GM12878 (cell line): ENCODE measurements around the gene SNAP47. TPM values are rescaled to one million over a fixed set of nuclear protein-coding genes. Genes with fewer than 3 reads are reported as not detected.

Source experiments
- ATAC-seq: fragments of 200-7000 bp; cut with Tn5 transposase; 3 replicates; pipeline ENCODE4 v1.9.1; 2020; ENCODE audit warnings: mild to moderate bottlenecking, moderate library complexity
- BruUV-seq: library from RNA; stranded (reverse); fragments of 400-500 nt; replicated peaks from 2 replicates; lab custom pipeline; 2021; lab: Mats Ljungman, UMichigan
- CTCF ChIA-PET: fragments of 300-600 bp; sonication (Branson Sonifier 250); formaldehyde crosslinking; extraction: SDS; loops from one replicate; lab custom pipeline; 2021; ENCODE audit warnings: inconsistent platforms; lab: Yijun Ruan, JAX
- POLR2A ChIA-PET: fragments of 350-600 bp; formaldehyde crosslinking; extraction: SDS; loops from one replicate; lab custom pipeline; 2021; ENCODE audit warnings: inconsistent platforms; lab: Charles Lee
- RAD21 ChIA-PET: fragments of 300-600 bp; sonication (Branson Sonifier 250); formaldehyde crosslinking; loops from one replicate; lab custom pipeline; 2023; ENCODE audit warnings: antibody characterized with exemption; ENCODE audit not compliant: unreplicated experiment; lab: Charles Lee
- SMC1A ChIA-PET: fragments of 300-600 bp; sonication (Branson Sonifier 250); formaldehyde crosslinking; loops from one replicate; lab custom pipeline; 2023; ENCODE audit not compliant: unreplicated experiment, uncharacterized antibody; lab: Charles Lee
- DNase-seq: peaks from one replicate; pipeline ENCODE4 v3.0.0-alpha.2; 2011; ENCODE audit warnings: low read depth, low spot score
- FAIRE-seq: peaks from 3 replicates; lab custom pipeline; 2011; peaks lifted over from hg19 to GRCh38; lab: Jason Lieb, UNC
- H2AFZ ChIP-seq: 2 replicates; pipeline ENCODE4 v1.6.0; 2011; ENCODE audit warnings: low read depth, low read length, control low read depth; ENCODE audit not compliant: control insufficient read depth
- H3K27ac ChIP-seq: 2 replicates; pipeline ENCODE4 v1.5.1; 2011; ENCODE audit warnings: control low read depth; ENCODE audit not compliant: control insufficient read depth, insufficient read depth
- H3K27me3 ChIP-seq, 2 experiments: replicated peaks in 1 of 2; 2 replicates each; pipeline versions ENCODE4 v1.6.0 to v1.6.1; 2011; ENCODE audit warnings: low read length in 1 of 2; ENCODE audit not compliant: control insufficient read depth in 2 of 2, insufficient read depth in 2 of 2
- H3K36me3 ChIP-seq, 2 experiments: 2 replicates each; pipeline ENCODE4 v1.5.1; 2011; ENCODE audit warnings: low read length in 1 of 2; ENCODE audit not compliant: control insufficient read depth in 2 of 2, insufficient read depth in 2 of 2
- H3K4me1 ChIP-seq: 2 replicates; pipeline ENCODE4 v1.6.1; 2011; ENCODE audit warnings: mild to moderate bottlenecking, low read length, moderate library complexity, mixed read lengths; ENCODE audit not compliant: control insufficient read depth, insufficient read depth
- H3K4me2 ChIP-seq: 2 replicates; pipeline ENCODE4 v1.6.0; 2011; ENCODE audit warnings: control low read depth; ENCODE audit not compliant: control insufficient read depth, insufficient read depth
- H3K4me3 ChIP-seq: fragments of 200-600 bp; sonication (generic); 2 replicates; pipeline ENCODE4 v1.5.1; 2016
- H3K79me2 ChIP-seq: 2 replicates; pipeline ENCODE4 v1.6.0; 2011; ENCODE audit warnings: low read length; ENCODE audit not compliant: control insufficient read depth, insufficient read depth
- H3K9ac ChIP-seq: 2 replicates; pipeline ENCODE4 v1.8.0; 2011; ENCODE audit warnings: low read length, control low read depth, mixed read lengths; ENCODE audit not compliant: control insufficient read depth, insufficient read depth
- H3K9me3 ChIP-seq: replicated peaks from 3 replicates; pipeline ENCODE4 v1.5.1; 2011; ENCODE audit warnings: mild to moderate bottlenecking, low read length; ENCODE audit not compliant: control insufficient read depth, insufficient read depth
- H4K20me1 ChIP-seq: 2 replicates; pipeline ENCODE4 v1.6.0; 2011; ENCODE audit not compliant: control insufficient read depth, insufficient read depth
- CBX5 ChIP-seq: sonication (generic); IDR thresholded peaks from 2 replicates; pipeline ENCODE4 v1.6.1; 2016; ENCODE audit warnings: low read depth, moderate library complexity, mild to moderate bottlenecking, inconsistent platforms
- CREB1 ChIP-seq: IDR thresholded peaks from 2 replicates; pipeline ENCODE4 v1.6.1; 2012; ENCODE audit warnings: low read depth, mild to moderate bottlenecking, inconsistent platforms
- HCFC1 ChIP-seq: fragments of 150-350 bp; IDR thresholded peaks from 2 replicates; pipeline ENCODE4 v1.6.1; 2014; ENCODE audit warnings: low read length
- HDAC2 ChIP-seq: fragments of 200-600 bp; sonication (generic); IDR thresholded peaks from 2 replicates; pipeline ENCODE4 v1.6.1; 2017
- MTA3 ChIP-seq: IDR thresholded peaks from 2 replicates; pipeline ENCODE4 v1.6.1; 2012; ENCODE audit warnings: low read length, inconsistent platforms, borderline replicate concordance
- POU2F2 ChIP-seq: IDR thresholded peaks from 3 replicates; pipeline ENCODE4 v1.6.1; 2011; ENCODE audit warnings: low read depth, mild to moderate bottlenecking, low read length, borderline replicate concordance
- ZNF384 ChIP-seq: IDR thresholded peaks from 2 replicates; pipeline ENCODE4 v1.6.1; 2012; ENCODE audit warnings: low read depth, mild to moderate bottlenecking, low read length, improper control_type of control experiment, borderline replicate concordance
- WGBS: methylation state at CpG from one replicate; pipeline ENCODE4 v1.1.6; 2016; ENCODE audit warnings: low lambda C conversion rate; ENCODE audit not compliant: insufficient replicate concordance, insufficient coverage; ENCODE audit errors: missing lambda C conversion rate; 5-methylcytosine and 5-hydroxymethylcytosine counted together
- in situ Hi-C: fragments of 300-500 bp; cut with MboI; formaldehyde crosslinking; loops from 9 replicates; pipeline ENCODE4 v1.14.3; 2018; ENCODE audit warnings: mixed read lengths
- intact Hi-C: fragments of 100-400 bp; cut with micrococcal nuclease; formaldehyde crosslinking; loops from one replicate; pipeline ENCODE4 v1.14.2; 2022; ENCODE audit not compliant: unreplicated experiment
- polyA plus RNA-seq, 11 experiments: library from polyadenylated mRNA; depleted of rRNA in 4 of 11; unstranded in 6 of 11; stranded (reverse) in 5 of 11; fragments of >200 nt; fragmentation: Nextera tagmentation in 4 of 11; fragmentation: Illumina TruSeq in 1 of 11; extraction: Ambion mirVana in 4 of 11; extraction: Trizol in 1 of 11; gene quantifications; 1 replicate in 1 of 11; 2 replicates in 10 of 11; pipeline versions ENCODE4 v1.2.1 to v1.2.3, GENCODE V29; 2011 to 2016; ENCODE audit warnings: inconsistent platforms in 2 of 11, missing spikeins in 2 of 11, low read depth in 1 of 11
- total RNA-seq, 4 experiments: library from RNA; depleted of rRNA in 3 of 4; stranded (reverse); fragments of >200 nt in 3 of 4; fragmentation: Illumina TruSeq in 1 of 4; extraction: Trizol in 1 of 4; gene quantifications; 2 replicates each; pipeline versions ENCODE4 v1.2.1 to v1.2.3, GENCODE V29; 2013 to 2021
- TF ChIP-seq, protein P1 (sequence below): IDR thresholded peaks from 2 replicates; pipeline ENCODE4 v1.6.1; 2011; ENCODE audit warnings: mild to moderate bottlenecking, low read depth, low read length, moderate library complexity; ENCODE audit not compliant: insufficient replicate concordance
- TF ChIP-seq, protein P2 (sequence below): fragments of 450-650 bp; IDR thresholded peaks from 2 replicates; pipeline ENCODE4 v1.6.1; 2018; ENCODE audit warnings: borderline replicate concordance, mild to moderate bottlenecking; ENCODE audit not compliant: partially characterized antibody
- TF ChIP-seq, protein P3 (sequence below): fragments of 450-650 bp; IDR thresholded peaks from 2 replicates; pipeline ENCODE4 v1.6.1; 2016; ENCODE audit warnings: mild to moderate bottlenecking, moderate library complexity, borderline replicate concordance

Gene SNAP47
- total and polyA plus RNA-seq, 10 of the 15 experiments (the other 5 are each of a cell fraction or from before 2014, with no cell fraction given) = 1.3 to 39.6 (median 25.2) TPM

DNA sequence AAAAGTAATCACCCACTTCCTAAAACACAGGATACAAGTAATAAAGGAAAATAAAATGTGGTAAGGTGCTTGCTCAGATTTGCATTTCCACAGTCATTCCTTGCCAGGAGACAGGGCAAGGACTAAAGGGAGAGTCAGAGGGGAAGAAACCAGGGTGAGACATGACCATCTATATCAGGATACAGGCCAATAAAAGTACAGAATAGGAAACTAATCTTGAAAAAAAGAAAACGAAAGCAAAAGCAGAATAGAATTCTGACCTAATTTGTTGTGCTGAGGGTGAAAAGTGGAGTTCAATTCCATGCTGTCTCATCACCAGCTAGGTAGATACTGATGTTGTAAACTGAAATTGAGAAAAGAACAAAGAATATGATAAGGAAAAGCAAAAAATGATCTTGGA lies 27.4 kb upstream of the SNAP47 start:
- peak overlapping the region; percentile 1; the same call in 1 of the 2 replicates for H2AFZ ChIP-seq
- CTCF ChIA-PET = no interaction called here
- intact Hi-C loops (no loop called here), in situ Hi-C loops (no loop called here)
- POLR2A ChIA-PET = no interaction called here
- H3K4me2 ChIP-seq = no peak overlapping the region
- WGBS = 5% methylated on average over 1 of the region's 1 CpG
- no peaks in the 10 kb centered on the region for H4K20me1 ChIP-seq
- no peaks in the 10 kb centered on the region for H3K4me1 ChIP-seq
- BruUV-seq = no TSS peak
- no peaks in the 10 kb centered on the region for H3K79me2 ChIP-seq
- H3K27ac ChIP-seq = no peak overlapping the region
- no peak for FAIRE-seq
- H3K9me3 ChIP-seq = peaks cover 11% of the 10 kb centered on the region; the same call in 2 of the 3 replicates
- no peak for DNase-seq
- H3K9ac ChIP-seq = no peak overlapping the region
- no peaks in the 10 kb centered on the region for H3K27me3 ChIP-seq
- RAD21 ChIA-PET = no interaction called here
- H3K36me3 ChIP-seq = no peaks in the 10 kb centered on the region
- SMC1A ChIA-PET = interaction anchor here (1.2 kb wide), 1 partner anchor 9 kb away, joined by 3 read pairs; no protein-coding TSS in a partner anchor
- TF ChIP-seq POU2F2 (no peak), MTA3 (no peak), ZNF384 (no peak), CREB1 (no peak), HDAC2 (no peak), CBX5 (no peak), HCFC1 (no peak)
- TF ChIP-seq, protein P1, sequence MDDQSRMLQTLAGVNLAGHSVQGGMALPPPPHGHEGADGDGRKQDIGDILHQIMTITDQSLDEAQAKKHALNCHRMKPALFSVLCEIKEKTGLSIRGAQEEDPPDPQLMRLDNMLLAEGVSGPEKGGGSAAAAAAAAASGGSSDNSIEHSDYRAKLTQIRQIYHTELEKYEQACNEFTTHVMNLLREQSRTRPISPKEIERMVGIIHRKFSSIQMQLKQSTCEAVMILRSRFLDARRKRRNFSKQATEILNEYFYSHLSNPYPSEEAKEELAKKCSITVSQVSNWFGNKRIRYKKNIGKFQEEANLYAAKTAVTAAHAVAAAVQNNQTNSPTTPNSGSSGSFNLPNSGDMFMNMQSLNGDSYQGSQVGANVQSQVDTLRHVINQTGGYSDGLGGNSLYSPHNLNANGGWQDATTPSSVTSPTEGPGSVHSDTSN = no peak
- TF ChIP-seq, protein P2, sequence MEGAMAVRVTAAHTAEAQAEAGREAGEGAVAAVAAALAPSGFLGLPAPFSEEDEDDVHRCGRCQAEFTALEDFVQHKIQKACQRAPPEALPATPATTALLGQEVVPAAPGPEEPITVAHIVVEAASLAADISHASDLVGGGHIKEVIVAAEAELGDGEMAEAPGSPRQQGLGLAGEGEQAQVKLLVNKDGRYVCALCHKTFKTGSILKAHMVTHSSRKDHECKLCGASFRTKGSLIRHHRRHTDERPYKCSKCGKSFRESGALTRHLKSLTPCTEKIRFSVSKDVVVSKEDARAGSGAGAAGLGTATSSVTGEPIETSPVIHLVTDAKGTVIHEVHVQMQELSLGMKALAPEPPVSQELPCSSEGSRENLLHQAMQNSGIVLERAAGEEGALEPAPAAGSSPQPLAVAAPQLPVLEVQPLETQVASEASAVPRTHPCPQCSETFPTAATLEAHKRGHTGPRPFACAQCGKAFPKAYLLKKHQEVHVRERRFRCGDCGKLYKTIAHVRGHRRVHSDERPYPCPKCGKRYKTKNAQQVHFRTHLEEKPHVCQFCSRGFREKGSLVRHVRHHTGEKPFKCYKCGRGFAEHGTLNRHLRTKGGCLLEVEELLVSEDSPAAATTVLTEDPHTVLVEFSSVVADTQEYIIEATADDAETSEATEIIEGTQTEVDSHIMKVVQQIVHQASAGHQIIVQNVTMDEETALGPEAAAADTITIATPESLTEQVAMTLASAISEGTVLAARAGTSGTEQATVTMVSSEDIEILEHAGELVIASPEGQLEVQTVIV = no peak
- TF ChIP-seq, protein P3, sequence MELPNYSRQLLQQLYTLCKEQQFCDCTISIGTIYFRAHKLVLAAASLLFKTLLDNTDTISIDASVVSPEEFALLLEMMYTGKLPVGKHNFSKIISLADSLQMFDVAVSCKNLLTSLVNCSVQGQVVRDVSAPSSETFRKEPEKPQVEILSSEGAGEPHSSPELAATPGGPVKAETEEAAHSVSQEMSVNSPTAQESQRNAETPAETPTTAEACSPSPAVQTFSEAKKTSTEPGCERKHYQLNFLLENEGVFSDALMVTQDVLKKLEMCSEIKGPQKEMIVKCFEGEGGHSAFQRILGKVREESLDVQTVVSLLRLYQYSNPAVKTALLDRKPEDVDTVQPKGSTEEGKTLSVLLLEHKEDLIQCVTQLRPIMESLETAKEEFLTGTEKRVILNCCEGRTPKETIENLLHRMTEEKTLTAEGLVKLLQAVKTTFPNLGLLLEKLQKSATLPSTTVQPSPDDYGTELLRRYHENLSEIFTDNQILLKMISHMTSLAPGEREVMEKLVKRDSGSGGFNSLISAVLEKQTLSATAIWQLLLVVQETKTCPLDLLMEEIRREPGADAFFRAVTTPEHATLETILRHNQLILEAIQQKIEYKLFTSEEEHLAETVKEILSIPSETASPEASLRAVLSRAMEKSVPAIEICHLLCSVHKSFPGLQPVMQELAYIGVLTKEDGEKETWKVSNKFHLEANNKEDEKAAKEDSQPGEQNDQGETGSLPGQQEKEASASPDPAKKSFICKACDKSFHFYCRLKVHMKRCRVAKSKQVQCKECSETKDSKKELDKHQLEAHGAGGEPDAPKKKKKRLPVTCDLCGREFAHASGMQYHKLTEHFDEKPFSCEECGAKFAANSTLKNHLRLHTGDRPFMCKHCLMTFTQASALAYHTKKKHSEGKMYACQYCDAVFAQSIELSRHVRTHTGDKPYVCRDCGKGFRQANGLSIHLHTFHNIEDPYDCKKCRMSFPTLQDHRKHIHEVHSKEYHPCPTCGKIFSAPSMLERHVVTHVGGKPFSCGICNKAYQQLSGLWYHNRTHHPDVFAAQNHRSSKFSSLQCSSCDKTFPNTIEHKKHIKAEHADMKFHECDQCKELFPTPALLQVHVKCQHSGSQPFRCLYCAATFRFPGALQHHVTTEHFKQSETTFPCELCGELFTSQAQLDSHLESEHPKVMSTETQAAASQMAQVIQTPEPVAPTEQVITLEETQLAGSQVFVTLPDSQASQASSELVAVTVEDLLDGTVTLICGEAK = no peak
- H3K4me3 ChIP-seq = no peak overlapping the region
- peak; percentile 24; the same call in 1 of the 3 replicates for ATAC-seq
